ENCODE results near the gene BAD. TPM values are rescaled to one million over a fixed set of nuclear protein-coding genes. Genes with fewer than 3 reads are reported as not detected.
"Not testable (repeated sequence)": the region's sequence is repeated elsewhere in the genome, so short reads cannot be mapped to it uniquely, and the experiment has no call there.

The BAD gene
- total RNA-seq, 2 donors from 2014 or later: 51.1 to 85.9 TPM

DNA sequence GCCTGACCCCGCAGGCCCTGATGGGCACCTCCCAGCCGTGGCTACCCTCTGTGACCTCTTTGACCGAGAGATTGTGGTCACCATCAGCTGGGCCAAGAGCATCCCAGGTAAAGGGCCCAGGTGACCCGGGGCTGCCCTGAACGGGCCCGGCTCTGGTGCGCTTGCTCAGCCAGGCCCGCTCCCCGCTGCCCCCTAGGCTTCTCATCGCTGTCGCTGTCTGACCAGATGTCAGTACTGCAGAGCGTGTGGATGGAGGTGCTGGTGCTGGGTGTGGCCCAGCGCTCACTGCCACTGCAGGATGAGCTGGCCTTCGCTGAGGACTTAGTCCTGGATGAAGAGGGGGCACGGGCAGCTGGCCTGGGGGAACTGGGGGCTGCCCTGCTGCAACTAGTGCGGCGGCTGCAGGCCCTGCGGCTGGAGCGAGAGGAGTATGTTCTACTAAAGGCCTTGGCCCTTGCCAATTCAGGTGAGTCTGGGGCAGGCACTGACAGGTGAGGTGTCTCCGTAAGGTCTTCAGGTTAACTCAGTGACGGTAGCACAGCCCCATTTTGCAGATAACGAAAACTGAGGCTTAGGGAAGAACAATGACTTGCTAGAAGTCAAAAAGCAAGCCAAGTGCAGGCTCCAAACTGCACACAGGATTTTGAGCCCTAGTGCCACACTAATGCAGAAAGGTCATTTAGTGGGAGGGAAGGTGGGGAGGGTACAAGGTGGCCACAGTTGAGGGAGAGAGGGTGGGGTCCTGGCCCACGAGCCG, 30.5 kb upstream of the BAD start:
- intact Hi-C loops (cut with DNase I): no loop called here
- Histone ChIP-seq H3K4me1 (peaks cover 24% of the 10 kb centered on the region), H3K9me3 (no peaks in the 10 kb centered on the region), H3K4me3 (no peak overlapping the region), H3K27me3 (no peaks in the 10 kb centered on the region), H3K27ac (peak overlapping the region in 1 of 4 donors; percentile 43), H3K36me3 (replicated peaks in 1 of 2; ENCODE audit: insufficient read depth in 1 of 2, low read depth in 2 of 2) (peaks cover 0 to 3% of the 10 kb centered on the region in 2 donors)
- DNase-seq (peak in 1 of 4 donors; percentile 15), ATAC-seq (no peak)
- no peak for TF ChIP-seq POLR2A (IDR thresholded peaks at IDR 0.05)
- 89 to 93% methylated on average over 14 to 24 of the region's 24 CpGs for WGBS, 2 donors

- Histone ChIP-seq H3K27ac (peak overlapping the region in 2 of 4 donors; percentile 8 to 43), H3K9me3 (no peaks in the 10 kb centered on the region), H3K4me3 (no peak overlapping the region), H3K27me3 (no peaks in the 10 kb centered on the region), H3K36me3 (replicated peaks in 1 of 2; ENCODE audit: insufficient read depth in 1 of 2, low read depth in 2 of 2) (peaks cover 0 to 3% of the 10 kb centered on the region in 2 donors), H3K4me1 (peaks cover 17% of the 10 kb centered on the region)
- WGBS, 2 donors: 75 to 77% methylated on average over 13 to 17 of the region's 19 CpGs
- ATAC-seq (no peak), DNase-seq (no peak)
- intact Hi-C loops (cut with DNase I): no loop called here
- TF ChIP-seq CTCF (IDR thresholded peaks at IDR 0.05) (no peak), POLR2A (IDR thresholded peaks at IDR 0.05) (no peak)
These were observed 29.8 kb upstream of the BAD start for GRCh38 chr11:64314146-64314804.

DNA sequence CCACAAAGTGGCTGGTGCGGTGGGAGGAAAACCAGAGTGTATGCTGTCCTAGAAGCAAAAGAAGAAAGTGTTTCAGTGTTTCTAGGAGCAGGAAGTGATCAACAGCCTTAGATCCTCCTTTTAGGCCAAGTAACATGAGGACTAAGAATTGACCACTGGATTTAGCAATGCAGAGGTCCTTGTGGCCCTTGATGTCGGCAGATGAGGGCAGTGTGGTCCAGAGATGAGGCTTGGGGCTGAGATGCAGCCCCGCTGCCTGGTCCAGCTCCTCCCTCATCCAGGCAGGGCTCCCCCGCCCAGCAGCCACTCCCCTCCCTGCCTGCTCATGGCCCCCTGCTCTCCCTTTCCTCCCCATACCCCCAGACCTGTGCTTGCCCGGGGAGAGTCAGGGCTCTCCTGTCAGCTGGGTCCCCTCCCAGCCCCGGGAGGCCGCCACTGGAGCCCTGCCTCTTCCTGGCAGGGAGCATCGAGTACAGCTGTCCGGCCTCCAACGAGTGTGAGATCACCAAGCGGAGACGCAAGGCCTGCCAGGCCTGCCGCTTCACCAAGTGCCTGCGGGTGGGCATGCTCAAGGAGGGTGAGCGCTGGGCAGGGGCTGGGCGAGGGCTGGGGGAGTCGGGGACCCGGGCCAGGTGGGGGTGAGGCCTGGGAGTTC, 29.2 kb upstream of the BAD start:
- Histone ChIP-seq H3K4me1 (peaks cover 12% of the 10 kb centered on the region), H3K27ac (peak overlapping the region in 2 of 4 donors; percentile 8 to 43), H3K27me3 (no peaks in the 10 kb centered on the region), H3K9me3 (no peaks in the 10 kb centered on the region), H3K4me3 (no peak overlapping the region), H3K36me3 (replicated peaks in 1 of 2; ENCODE audit: insufficient read depth in 1 of 2, low read depth in 2 of 2) (peaks cover 0 to 3% of the 10 kb centered on the region in 2 donors)
- ATAC-seq (no peak), DNase-seq (no peak)
- 88 to 91% methylated on average over 10 to 13 of the region's 18 CpGs for WGBS, 2 donors
- intact Hi-C loops (cut with DNase I): no loop called here
- no peak for TF ChIP-seq CTCF (IDR thresholded peaks at IDR 0.05)
- TF ChIP-seq POLR2A (IDR thresholded peaks at IDR 0.05): no peak

- no peak for ATAC-seq
- Histone ChIP-seq H3K9me3 (no peaks in the 10 kb centered on the region), H3K4me1 (peaks cover 12% of the 10 kb centered on the region), H3K4me3 (no peak overlapping the region), H3K27me3 (no peaks in the 10 kb centered on the region), H3K27ac (peak overlapping the region in 1 of 4 donors; percentile 10), H3K36me3 (replicated peaks in 1 of 2; ENCODE audit: insufficient read depth in 1 of 2, low read depth in 2 of 2) (peaks cover 0 to 3% of the 10 kb centered on the region in 2 donors)
- no peak for DNase-seq
- intact Hi-C loops (cut with DNase I): no loop called here
- 91 to 92% methylated on average over 10 of the region's 10 CpGs for WGBS, 2 donors
- TF ChIP-seq POLR2A (IDR thresholded peaks at IDR 0.05) (no peak), CTCF (IDR thresholded peaks at IDR 0.05) (no peak)
These were observed 28.5 kb upstream of the BAD start for GRCh38 chr11:64312947-64313346.

GRCh38 chr11:64307795-64308194, 23.3 kb upstream of the BAD start:
- DNase-seq; ATAC-seq; H3K4me3 ChIP-seq; H3K27me3 ChIP-seq; H3K27ac ChIP-seq; intact Hi-C loops (cut with DNase I); H3K36me3 ChIP-seq (replicated peaks in 1 of 2; ENCODE audit: insufficient read depth in 1 of 2, low read depth in 2 of 2); H3K9me3 ChIP-seq: not testable (repeated sequence)
- WGBS, 2 donors: 86 to 95% methylated on average over 5 of the region's 5 CpGs
- H3K4me1 ChIP-seq: peaks cover 28% of the 10 kb centered on the region

All from body of pancreas (tissue), 4 donors.